DND-41 (cell line): Measurements from ENCODE around the gene CACNA1E.
"Not testable (repeated sequence)": the region's sequence is repeated elsewhere in the genome, so short reads cannot be mapped to it uniquely, and the experiment has no call there.

Experiments used
- ATAC-seq: fragments of 200-7000 bp; cut with Tn5 transposase; 3 replicates; pipeline ENCODE4 v1.9.1; 2021; ENCODE audit warnings: low read depth; ENCODE audit not compliant: insufficient read depth
- DNase-seq: peaks from one replicate; pipeline ENCODE4 v3.0.0-alpha.2; 2020
- H2AFZ ChIP-seq: 2 replicates; pipeline ENCODE4 v1.6.0; 2012; ENCODE audit warnings: low read depth, low read length
- H3K27ac ChIP-seq: 2 replicates; pipeline ENCODE4 v1.5.1; 2012; ENCODE audit warnings: low read length, inconsistent platforms
- H3K27me3 ChIP-seq: fragments of 200-600 bp; sonication (generic); 2 replicates; pipeline ENCODE4 v1.6.0; 2012; ENCODE audit warnings: low read length, mild to moderate bottlenecking, inconsistent platforms; ENCODE audit not compliant: insufficient read depth, poor library complexity
- H3K36me3 ChIP-seq: 2 replicates; pipeline ENCODE4 v1.5.1; 2012; ENCODE audit warnings: low read length, inconsistent platforms; ENCODE audit not compliant: insufficient read depth
- H3K4me1 ChIP-seq: 2 replicates; pipeline ENCODE4 v1.5.1; 2012; ENCODE audit warnings: mild to moderate bottlenecking, low read length; ENCODE audit not compliant: insufficient read depth
- H3K4me2 ChIP-seq: 2 replicates; pipeline ENCODE4 v1.6.0; 2012; ENCODE audit warnings: mild to moderate bottlenecking, moderate library complexity, low read length, inconsistent platforms; ENCODE audit not compliant: insufficient read depth
- H3K4me3 ChIP-seq, 2 experiments: fragments of 200-600 bp in 1 of 2; shearing (Covaris generic) in 1 of 2; 2 replicates each; pipeline ENCODE4 v1.5.1; 2012 to 2016; ENCODE audit warnings: inconsistent platforms in 2 of 2, low read length in 2 of 2, mild to moderate bottlenecking in 2 of 2, low read depth in 1 of 2, moderate library complexity in 1 of 2
- H3K79me2 ChIP-seq: 2 replicates; pipeline ENCODE4 v1.6.0; 2012; ENCODE audit warnings: low read length, inconsistent platforms; ENCODE audit not compliant: insufficient read depth
- H3K9ac ChIP-seq: 2 replicates; pipeline ENCODE4 v1.6.0; 2012; ENCODE audit warnings: low read depth, mild to moderate bottlenecking, inconsistent platforms, low read length, moderate library complexity
- H3K9me3 ChIP-seq: 2 replicates; pipeline ENCODE4 v1.5.1; 2012; ENCODE audit warnings: low read length, moderate library complexity, mild to moderate bottlenecking, inconsistent platforms; ENCODE audit not compliant: insufficient read depth, severe bottlenecking
- H4K20me1 ChIP-seq: 2 replicates; pipeline ENCODE4 v1.6.0; 2012; ENCODE audit warnings: low read length; ENCODE audit not compliant: insufficient read depth
- CTCF ChIP-seq: IDR thresholded peaks from 2 replicates; pipeline ENCODE4 v1.5.1; 2012; ENCODE audit warnings: borderline replicate concordance, low read length, moderate library complexity, mild to moderate bottlenecking; ENCODE audit not compliant: poor library complexity, severe bottlenecking; ENCODE audit errors: extremely low read depth
- EZH2 ChIP-seq: IDR thresholded peaks from 3 replicates; pipeline ENCODE4 v1.6.1; 2012; ENCODE audit warnings: borderline replicate concordance, low read depth, mild to moderate bottlenecking, moderate library complexity, low read length, inconsistent platforms; ENCODE audit not compliant: severe bottlenecking

The CACNA1E gene

GRCh38 chr1:181846681-181847080 is 363.4 kb downstream of the CACNA1E start:
- no peak for ATAC-seq
- TF ChIP-seq CTCF = no peak
- H3K27ac ChIP-seq = no peak overlapping the region

GRCh38 chr1:181849071-181849470 is 365.8 kb downstream of the CACNA1E start:
- H3K27ac ChIP-seq = no peak overlapping the region
- DNase-seq = no peak
- H3K27me3 ChIP-seq = peaks cover 13% of the 10 kb centered on the region
- H3K9ac ChIP-seq = no peak overlapping the region
- H3K9me3 ChIP-seq = no peaks in the 10 kb centered on the region
- H3K36me3 ChIP-seq = no peaks in the 10 kb centered on the region
- no peak overlapping the region for H3K4me3 ChIP-seq
- no peak for ATAC-seq
- H4K20me1 ChIP-seq = no peaks in the 10 kb centered on the region
- no peak overlapping the region for H2AFZ ChIP-seq
- H3K4me1 ChIP-seq = no peaks in the 10 kb centered on the region
- no peaks in the 10 kb centered on the region for H3K79me2 ChIP-seq
- no peak overlapping the region for H3K4me2 ChIP-seq
- TF ChIP-seq CTCF = no peak
- no peak for TF ChIP-seq EZH2

More at GRCh38 chr1:181846681-181847080, 363.4 kb downstream of the CACNA1E start:
- Histone ChIP-seq H2AFZ (no peak overlapping the region), H3K79me2 (no peaks in the 10 kb centered on the region), H3K36me3 (no peaks in the 10 kb centered on the region), H3K9ac (no peak overlapping the region), H3K27me3 (peaks cover 13% of the 10 kb centered on the region), H3K4me1 (no peaks in the 10 kb centered on the region), H4K20me1 (no peaks in the 10 kb centered on the region), H3K4me2 (no peak overlapping the region), H3K9me3 (no peaks in the 10 kb centered on the region), H3K4me3 (no peak overlapping the region)
- no peak for DNase-seq

GRCh38 chr1:181854212-181854611 is 370.9 kb downstream of the CACNA1E start:
- not testable (repeated sequence) for H3K4me3 ChIP-seq, DNase-seq, H3K4me2 ChIP-seq, H4K20me1 ChIP-seq, ATAC-seq, H3K27ac ChIP-seq, H2AFZ ChIP-seq, H3K9me3 ChIP-seq, H3K9ac ChIP-seq, H3K27me3 ChIP-seq, H3K36me3 ChIP-seq, H3K79me2 ChIP-seq, H3K4me1 ChIP-seq

GRCh38 chr1:181855380-181855779 is 372.1 kb downstream of the CACNA1E start:
- TF ChIP-seq CTCF (no peak), EZH2 (no peak)
- DNase-seq (no peak), ATAC-seq (no peak)
- Histone ChIP-seq H3K9me3 (no peaks in the 10 kb centered on the region), H3K4me1 (no peaks in the 10 kb centered on the region), H3K27me3 (no peaks in the 10 kb centered on the region), H3K4me2 (no peak overlapping the region), H3K4me3 (no peak overlapping the region), H3K9ac (no peak overlapping the region), H3K79me2 (no peaks in the 10 kb centered on the region), H3K27ac (no peak overlapping the region), H2AFZ (no peak overlapping the region), H4K20me1 (no peaks in the 10 kb centered on the region), H3K36me3 (no peaks in the 10 kb centered on the region)
